Measurements from ENCODE around the gene TMEM62.
"Not testable (repeated sequence)": the region's sequence is repeated elsewhere in the genome, so short reads cannot be mapped to it uniquely, and the experiment has no call there.

Gene TMEM62

DNA sequence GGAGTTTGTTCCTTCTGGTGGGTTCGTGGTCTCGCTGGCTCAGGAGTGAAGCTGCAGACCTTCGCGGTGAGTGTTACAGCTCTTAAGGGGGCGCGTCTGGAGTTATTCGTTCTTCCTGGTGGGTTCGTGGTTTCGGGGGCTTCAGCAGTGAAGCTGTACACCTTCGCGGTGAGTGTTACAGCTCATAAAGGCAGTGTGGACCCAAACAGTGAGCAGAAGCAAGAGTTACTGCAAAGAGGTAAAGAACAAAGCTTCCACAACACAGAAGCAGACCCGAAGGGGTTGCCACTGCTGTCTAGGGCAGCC, 92.5 kb downstream of the TMEM62 start:
- not testable (repeated sequence) for H3K36me3 ChIP-seq (ENCODE audit: control insufficient read depth, insufficient read depth, low read length); H3K9me3 ChIP-seq (ENCODE audit: control insufficient read depth, low read length); H3K4me3 ChIP-seq (ENCODE audit: insufficient read depth, low read depth, low read length, poor library complexity, severe bottlenecking); H3K27ac ChIP-seq (ENCODE audit: insufficient read depth, low read length, poor library complexity, severe bottlenecking); H3K27me3 ChIP-seq (replicated peaks; ENCODE audit: control insufficient read depth, insufficient read depth, low read length, poor library complexity, severe bottlenecking); DNase-seq; H3K4me1 ChIP-seq (ENCODE audit: control insufficient read depth, insufficient read depth, low read length, poor library complexity, severe bottlenecking)

DNA sequence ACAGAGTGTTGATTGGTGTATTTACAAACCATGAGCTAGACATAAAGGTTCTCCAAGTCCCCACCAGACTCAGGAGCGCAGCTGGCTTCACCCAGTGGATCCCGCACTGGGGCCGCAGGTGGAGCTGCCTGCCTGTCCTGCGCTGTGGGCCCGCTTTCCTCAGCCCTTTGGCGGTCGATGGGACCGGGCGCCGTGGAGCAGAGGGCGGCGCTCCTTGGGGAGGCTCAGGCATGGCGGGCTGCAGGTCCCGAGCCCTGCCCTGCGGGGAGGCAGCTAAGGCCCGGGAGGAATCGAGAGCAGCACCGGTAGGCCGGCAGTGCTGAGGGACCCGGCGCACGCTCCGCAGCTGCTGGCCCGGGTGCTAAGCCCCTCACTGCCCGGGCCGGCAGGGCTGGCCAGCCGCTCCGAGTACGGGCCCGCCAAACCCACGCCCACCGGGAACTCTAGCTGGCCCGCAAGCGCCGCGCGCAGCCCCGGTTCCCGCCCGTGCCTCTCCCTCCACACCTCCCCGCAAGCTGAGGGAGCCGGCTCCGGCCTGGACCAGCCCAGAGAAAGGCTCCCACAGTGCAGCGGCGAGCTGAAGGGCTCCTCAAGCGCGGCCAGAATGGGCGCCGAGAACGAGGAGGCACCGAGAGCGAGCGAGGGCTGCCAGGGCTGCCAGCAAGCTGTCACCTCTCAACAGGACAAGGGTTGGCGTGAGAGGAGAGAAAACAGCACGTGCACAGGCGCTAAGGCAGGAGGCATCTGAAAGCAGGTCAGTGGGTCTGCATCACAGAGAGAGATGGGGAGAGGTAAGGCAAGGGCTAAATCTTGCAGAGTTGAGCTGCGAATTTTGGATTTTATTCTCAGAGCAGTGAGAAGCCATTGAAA, 93.3 kb downstream of the TMEM62 start:
- Histone ChIP-seq H3K27ac (ENCODE audit: insufficient read depth, low read length, poor library complexity, severe bottlenecking) (no peak overlapping the region), H3K9me3 (ENCODE audit: control insufficient read depth, low read length) (no peaks in the 10 kb centered on the region), H3K4me1 (ENCODE audit: control insufficient read depth, insufficient read depth, low read length, poor library complexity, severe bottlenecking) (no peaks in the 10 kb centered on the region), H3K27me3 (replicated peaks; ENCODE audit: control insufficient read depth, insufficient read depth, low read length, poor library complexity, severe bottlenecking) (no peaks in the 10 kb centered on the region), H3K4me3 (ENCODE audit: insufficient read depth, low read depth, low read length, poor library complexity, severe bottlenecking) (no peak overlapping the region), H3K36me3 (ENCODE audit: control insufficient read depth, insufficient read depth, low read length) (no peaks in the 10 kb centered on the region)
- no peak for DNase-seq

DNA sequence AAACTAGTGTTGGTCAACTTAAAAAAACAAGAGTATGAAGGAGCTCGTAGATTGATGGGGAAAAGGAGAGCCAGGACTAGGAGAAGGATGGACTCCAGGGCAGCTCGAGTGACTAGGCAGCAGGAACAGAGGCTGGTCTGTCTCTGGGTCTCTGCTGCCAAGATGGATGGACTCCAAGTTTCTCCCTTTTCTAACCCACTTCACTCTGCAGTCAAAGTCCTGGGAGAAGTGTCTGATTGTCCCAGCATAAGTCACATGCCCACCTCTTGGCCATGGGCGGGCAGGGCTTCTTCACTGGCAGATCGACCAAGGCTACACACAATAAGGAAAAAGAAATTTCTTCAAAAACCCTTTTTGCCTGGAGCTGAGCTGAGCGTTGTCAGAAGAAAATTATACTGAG, 96.6 kb downstream of the TMEM62 start:
- no peak for DNase-seq
- no peaks in the 10 kb centered on the region for H3K36me3 ChIP-seq (ENCODE audit: control insufficient read depth, insufficient read depth, low read length)

DNA sequence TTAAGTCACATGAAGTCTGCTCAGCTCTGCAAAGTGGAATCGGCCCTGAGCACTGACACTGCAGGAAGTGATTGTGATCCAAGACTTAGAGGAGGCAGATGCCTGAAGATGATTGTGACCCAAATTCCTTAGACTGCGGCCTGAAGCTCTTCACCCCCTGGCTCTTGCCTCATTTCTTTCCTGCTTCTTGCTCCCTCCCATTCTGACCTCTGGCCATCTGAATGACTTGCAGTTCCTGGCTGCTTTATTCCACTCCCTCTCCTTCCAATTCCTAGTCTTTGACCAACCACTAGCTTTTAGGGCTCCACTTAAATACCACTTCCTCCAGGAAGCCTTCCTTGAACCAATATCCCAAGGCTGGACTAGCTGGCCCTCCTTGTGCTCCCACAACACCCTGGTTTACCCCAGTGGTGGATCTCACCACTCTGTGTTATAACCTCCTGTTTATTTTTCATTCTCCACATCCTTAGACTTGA, 97.3 kb downstream of the TMEM62 start:
- Histone ChIP-seq H3K4me3 (ENCODE audit: insufficient read depth, low read depth, low read length, poor library complexity, severe bottlenecking) (no peak overlapping the region), H3K27ac (ENCODE audit: insufficient read depth, low read length, poor library complexity, severe bottlenecking) (no peak overlapping the region), H3K9me3 (ENCODE audit: control insufficient read depth, low read length) (no peaks in the 10 kb centered on the region), H3K36me3 (ENCODE audit: control insufficient read depth, insufficient read depth, low read length) (no peaks in the 10 kb centered on the region), H3K27me3 (replicated peaks; ENCODE audit: control insufficient read depth, insufficient read depth, low read length, poor library complexity, severe bottlenecking) (no peaks in the 10 kb centered on the region), H3K4me1 (ENCODE audit: control insufficient read depth, insufficient read depth, low read length, poor library complexity, severe bottlenecking) (no peaks in the 10 kb centered on the region)
- DNase-seq, result no peak

More for the DNA sequence above, 96.6 kb downstream of the TMEM62 start:
- Histone ChIP-seq H3K27ac (ENCODE audit: insufficient read depth, low read length, poor library complexity, severe bottlenecking) (no peak overlapping the region), H3K4me3 (ENCODE audit: insufficient read depth, low read depth, low read length, poor library complexity, severe bottlenecking) (no peak overlapping the region), H3K9me3 (ENCODE audit: control insufficient read depth, low read length) (no peaks in the 10 kb centered on the region), H3K27me3 (replicated peaks; ENCODE audit: control insufficient read depth, insufficient read depth, low read length, poor library complexity, severe bottlenecking) (no peaks in the 10 kb centered on the region), H3K4me1 (ENCODE audit: control insufficient read depth, insufficient read depth, low read length, poor library complexity, severe bottlenecking) (no peaks in the 10 kb centered on the region)

DNA sequence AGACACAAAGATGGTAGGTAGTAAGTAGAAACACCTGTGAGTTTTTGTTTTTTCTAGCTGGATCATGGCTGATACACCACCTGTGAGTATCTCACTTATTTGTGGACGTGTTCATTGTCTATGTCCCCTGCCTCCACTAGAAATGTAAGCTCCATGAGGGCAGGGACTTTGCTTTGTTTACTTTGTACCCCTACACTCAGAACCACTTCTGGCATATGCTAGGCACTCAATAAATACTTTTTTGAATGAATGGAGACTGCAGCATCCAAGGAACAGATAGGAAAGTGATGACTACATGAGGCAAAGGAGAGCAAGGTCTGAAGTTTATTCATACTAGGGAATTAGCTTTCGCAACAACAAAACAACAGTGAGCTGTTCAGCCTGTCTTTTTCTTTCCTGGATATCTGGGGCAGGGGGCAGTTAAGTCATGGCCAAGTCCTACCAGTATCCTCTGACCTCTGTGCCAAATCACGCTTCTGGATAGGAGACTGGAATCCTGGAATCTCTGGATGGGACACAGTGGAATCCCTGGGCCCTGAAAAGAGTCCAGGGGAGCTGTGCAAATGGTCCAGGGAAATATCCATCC, 99.0 kb downstream of the TMEM62 start:
- H3K27ac ChIP-seq (ENCODE audit: insufficient read depth, low read length, poor library complexity, severe bottlenecking), result no peak overlapping the region
- H3K4me3 ChIP-seq (ENCODE audit: insufficient read depth, low read depth, low read length, poor library complexity, severe bottlenecking), result no peak overlapping the region
- H3K4me1 ChIP-seq (ENCODE audit: control insufficient read depth, insufficient read depth, low read length, poor library complexity, severe bottlenecking), result no peaks in the 10 kb centered on the region
- H3K36me3 ChIP-seq (ENCODE audit: control insufficient read depth, insufficient read depth, low read length), result no peaks in the 10 kb centered on the region
- DNase-seq, result no peak
- peaks cover 3% of the 10 kb centered on the region for H3K27me3 ChIP-seq (replicated peaks; ENCODE audit: control insufficient read depth, insufficient read depth, low read length, poor library complexity, severe bottlenecking)
- no peaks in the 10 kb centered on the region for H3K9me3 ChIP-seq (ENCODE audit: control insufficient read depth, low read length)

Measured in effector memory CD4-positive, alpha-beta T cell (primary cell).